HG03378 (cell line): ENCODE measurements around the gene ATF1.
"Not testable (repeated sequence)": the region's sequence is repeated elsewhere in the genome, so short reads cannot be mapped to it uniquely, and the experiment has no call there.

Experiments used
- ATAC-seq: cut with Tn5 transposase; IDR thresholded peaks from one replicate; pipeline ENCODE4 v1.9.1; 2021; ENCODE audit warnings: mild to moderate bottlenecking, moderate library complexity; ENCODE audit not compliant: unreplicated experiment

The ATF1 gene

GRCh38 chr12:50855218-50855617, 91.3 kb downstream of the ATF1 start:
- ATAC-seq: not testable (repeated sequence)

- not testable (repeated sequence) for ATAC-seq
Measured at GRCh38 chr12:50855679-50856078, 91.8 kb downstream of the ATF1 start.

GRCh38 chr12:50859621-50860310, 95.9 kb downstream of the ATF1 start:
- ATAC-seq: no peak

GRCh38 chr12:50862316-50862715, 98.4 kb downstream of the ATF1 start:
- ATAC-seq: no peak

- no peak for ATAC-seq
Measured at GRCh38 chr12:50865266-50865665, 101.4 kb downstream of the ATF1 start.

- not testable (repeated sequence) for ATAC-seq
Measured at GRCh38 chr12:50868881-50869280, 105.0 kb downstream of the ATF1 start.
